ENCODE data around the gene IL17RB. TPM values are rescaled to one million over a fixed set of nuclear protein-coding genes. Genes with fewer than 3 reads are reported as not detected.

The IL17RB gene
- total and polyA plus RNA-seq, 2 of the 8 experiments (the other 6 are each of a cell fraction or from before 2014, with no cell fraction given): 7.0 to 24.6 TPM

GRCh38 chr3:53815067-53815466 is 31.3 kb upstream of the IL17RB start (continued):
- TF ChIP-seq USF2 (IDR thresholded peaks at IDR 0.05; ENCODE audit: low read length): no peak
- TF ChIP-seq SIN3A (conservative IDR thresholded peaks at IDR 0.05 in 1 of 2, IDR thresholded peaks at IDR 0.05 in 1 of 2; ENCODE audit: low read depth in 1 of 2, low read length in 2 of 2): no peak
- no peak for TF ChIP-seq BCL11A (IDR thresholded peaks at IDR 0.05; ENCODE audit: low read depth in 2 of 2, low read length in 2 of 2)
